Measurements from ENCODE around the gene GAMT. TPM values are rescaled to one million over a fixed set of nuclear protein-coding genes. Genes with fewer than 3 reads are reported as not detected.

The GAMT gene
- total RNA-seq, 2 experiments from 2014 or later, result 11.0 to 13.0 TPM

- Histone ChIP-seq H3K36me3 (ENCODE audit: insufficient read depth, low read length) (peaks cover 8% of the 10 kb centered on the region), H3K4me3 (ENCODE audit: low read length) (no peak overlapping the region), H3K4me1 (ENCODE audit: insufficient read depth, low read length) (peaks cover 20% of the 10 kb centered on the region), H3K9me3 (ENCODE audit: control insufficient read depth in 1 of 2, insufficient read depth in 1 of 2, low read length in 2 of 2) (no peaks in the 10 kb centered on the region), H3K27me3 (ENCODE audit: control insufficient read depth in 1 of 2, insufficient read depth in 2 of 2, low read length in 2 of 2) (no peaks in the 10 kb centered on the region), H3K27ac (ENCODE audit: low read depth in 1 of 2, low read length in 2 of 2) (no peak overlapping the region)
- DNase-seq (no peak), ATAC-seq (ENCODE audit: poor library complexity) (no peak)
- H3K9me3 Mint-ChIP-seq, result no peaks in the 10 kb centered on the region
- H3K27me3 Mint-ChIP-seq, result no peaks in the 10 kb centered on the region
- peaks cover 13% of the 10 kb centered on the region for H3K36me3 Mint-ChIP-seq (ENCODE audit: low read depth)
- H3K4me3 Mint-ChIP-seq, result peak overlapping the region; percentile 62
- TF ChIP-seq CTCF (IDR thresholded peaks at IDR 0.05), result no peak
- ChIA-PET POLR2A (no interaction called here), CTCF (no interaction called here)
- H3K27ac Mint-ChIP-seq, result no peak overlapping the region
- intact Hi-C loops (cut with DNase I, micrococcal nuclease), result loop anchor here in 1 of 2 experiments (1.0 to 5.0 kb wide), 2 partner anchors 48 to 76 kb away; partner anchors contain the start of genes FAM174C and GAMT
- peaks cover 17% of the 10 kb centered on the region for H3K4me1 Mint-ChIP-seq (ENCODE audit: low read depth)
Measured at GRCh38 chr19:1353144-1353543, 48.2 kb downstream of the GAMT start.

DNA sequence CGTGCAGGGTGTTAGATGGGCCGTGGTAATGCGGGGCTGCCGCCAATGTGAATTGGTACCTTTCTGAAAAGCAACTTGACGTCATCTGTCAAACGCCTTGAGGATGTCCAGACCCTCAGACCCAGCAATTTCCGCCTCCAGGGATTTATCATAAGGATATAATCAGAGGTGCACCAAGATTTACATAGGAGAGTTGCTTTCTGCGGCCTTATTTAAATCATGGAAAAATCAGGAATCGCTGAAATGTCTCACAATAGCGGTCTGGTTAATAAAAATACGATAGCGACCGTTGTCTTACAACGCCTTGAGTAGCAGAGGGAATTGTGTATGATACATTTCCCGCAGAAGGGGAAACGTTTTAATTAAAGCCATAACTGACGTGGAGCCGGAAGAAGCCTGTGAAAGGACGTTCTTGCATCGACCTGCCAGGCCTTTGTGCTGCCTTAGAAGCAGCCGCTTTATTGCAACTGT lies 49.9 kb downstream of the GAMT start:
- H3K9me3 ChIP-seq (ENCODE audit: control insufficient read depth in 1 of 2, insufficient read depth in 1 of 2, low read length in 2 of 2), result no peaks in the 10 kb centered on the region
- CTCF ChIA-PET, result no interaction called here
- DNase-seq, result no peak
- no peaks in the 10 kb centered on the region for H3K9me3 Mint-ChIP-seq
- ATAC-seq (ENCODE audit: poor library complexity), result no peak
- intact Hi-C loops (cut with DNase I, micrococcal nuclease), result loop anchor here in 1 of 2 experiments (5.0 kb wide), 1 partner anchor 74 kb away; the partner anchor contains the start of gene FAM174C
- H3K36me3 Mint-ChIP-seq (ENCODE audit: low read depth), result no peaks in the 10 kb centered on the region
- H3K27me3 Mint-ChIP-seq, result no peaks in the 10 kb centered on the region
- no peak for TF ChIP-seq CTCF (IDR thresholded peaks at IDR 0.05)
- POLR2A ChIA-PET, result no interaction called here
- no peak overlapping the region for H3K27ac ChIP-seq (ENCODE audit: low read depth in 1 of 2, low read length in 2 of 2)
- H3K36me3 ChIP-seq (ENCODE audit: insufficient read depth, low read length), result no peaks in the 10 kb centered on the region
- peaks cover 20% of the 10 kb centered on the region for H3K4me1 ChIP-seq (ENCODE audit: insufficient read depth, low read length)
- no peak overlapping the region for H3K4me3 ChIP-seq (ENCODE audit: low read length)
- no peak overlapping the region for H3K27ac Mint-ChIP-seq
- H3K4me3 Mint-ChIP-seq, result peak overlapping the region; percentile 65
- H3K27me3 ChIP-seq (ENCODE audit: control insufficient read depth in 1 of 2, insufficient read depth in 2 of 2, low read length in 2 of 2), result no peaks in the 10 kb centered on the region
- peaks cover 12% of the 10 kb centered on the region for H3K4me1 Mint-ChIP-seq (ENCODE audit: low read depth)

DNA sequence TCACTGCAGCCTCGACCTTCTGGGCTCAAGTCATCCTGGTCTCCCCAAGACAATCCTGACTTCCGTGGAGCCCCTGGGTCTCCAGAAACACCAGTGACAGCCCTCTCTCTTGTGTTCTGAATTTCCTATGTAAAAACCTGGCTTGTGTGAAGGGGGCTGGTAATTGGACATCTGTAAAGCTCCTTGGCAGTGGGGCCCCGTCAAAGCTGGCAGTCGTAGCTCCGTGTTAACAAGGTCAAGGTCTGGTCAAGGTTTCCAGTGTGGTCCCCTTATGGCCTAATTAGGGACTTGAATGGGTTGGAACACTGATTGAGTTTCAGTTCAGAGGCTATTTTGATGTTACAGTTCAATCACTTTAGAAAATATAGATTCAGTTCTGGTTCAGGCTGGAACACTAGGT lies 50.5 kb downstream of the GAMT start:
- Mint-ChIP-seq H3K4me1 (ENCODE audit: low read depth) (peaks cover 7% of the 10 kb centered on the region), H3K9me3 (no peaks in the 10 kb centered on the region), H3K4me3 (no peak overlapping the region), H3K36me3 (ENCODE audit: low read depth) (no peaks in the 10 kb centered on the region), H3K27ac (no peak overlapping the region), H3K27me3 (no peaks in the 10 kb centered on the region)
- intact Hi-C loops (cut with DNase I, micrococcal nuclease), result loop anchor here in 1 of 2 experiments (5.0 kb wide), 1 partner anchor 74 kb away; the partner anchor contains the start of gene FAM174C
- H3K36me3 ChIP-seq (ENCODE audit: insufficient read depth, low read length), result no peaks in the 10 kb centered on the region
- DNase-seq (no peak), ATAC-seq (ENCODE audit: poor library complexity) (no peak)
- no peak overlapping the region for H3K27ac ChIP-seq (ENCODE audit: low read depth in 1 of 2, low read length in 2 of 2)
- ChIA-PET CTCF (no interaction called here), POLR2A (interaction anchor here (0.6 kb wide), 1 partner anchor 27 kb away, joined by 3 read pairs; no protein-coding TSS in a partner anchor)
- peaks cover 18% of the 10 kb centered on the region for H3K4me1 ChIP-seq (ENCODE audit: insufficient read depth, low read length)
- no peak overlapping the region for H3K4me3 ChIP-seq (ENCODE audit: low read length)
- no peak for TF ChIP-seq CTCF (IDR thresholded peaks at IDR 0.05)
- H3K27me3 ChIP-seq (ENCODE audit: control insufficient read depth in 1 of 2, insufficient read depth in 2 of 2, low read length in 2 of 2), result no peaks in the 10 kb centered on the region
- H3K9me3 ChIP-seq (ENCODE audit: control insufficient read depth in 1 of 2, insufficient read depth in 1 of 2, low read length in 2 of 2), result no peaks in the 10 kb centered on the region

Data from CD4-positive, alpha-beta T cell (primary cell).